Peyer's patch (tissue), 4 donors: Measurements from ENCODE around the gene MRPS15. TPM values are rescaled to one million over a fixed set of nuclear protein-coding genes. Genes with fewer than 3 reads are reported as not detected.
A peak's percentile ranks its signal among the peaks of the same experiment; 100 is the strongest.
"Not testable (repeated sequence)": the region's sequence is repeated elsewhere in the genome, so short reads cannot be mapped to it uniquely, and the experiment has no call there.

Experiments
- DNase-seq, 3 donors: peaks; one replicate each; pipeline ENCODE4 v3.0.0-alpha.2; 2017 to 2019
- H3K27ac ChIP-seq, 4 donors: fragments of 200-600 bp; sonication (generic); one replicate each; pipeline ENCODE4 v1.5.1; 2016 to 2019
- H3K27me3 ChIP-seq, 2 donors: fragments of 200-600 bp; sonication (generic); one replicate each; pipeline ENCODE4 v1.5.1; 2019
- H3K36me3 ChIP-seq, 3 donors: fragments of 200-600 bp; sonication (generic); one replicate each; pipeline ENCODE4 v1.5.1; 2016 to 2019
- H3K4me1 ChIP-seq, 4 donors: fragments of 200-600 bp; sonication (generic); one replicate each; pipeline ENCODE4 v1.5.1; 2016 to 2019
- H3K4me3 ChIP-seq, 4 donors: fragments of 200-600 bp; sonication (generic); 1 replicate in 3 of 4; 2 replicates in 1 of 4; pipeline ENCODE4 v1.5.1; 2016 to 2019; ENCODE audit warnings: mild to moderate bottlenecking in 1 of 4
- H3K9me3 ChIP-seq, 4 donors: fragments of 200-600 bp; sonication (generic); one replicate each; pipeline ENCODE4 v1.5.1; 2016 to 2019; ENCODE audit warnings: mild to moderate bottlenecking in 1 of 4
- CTCF ChIP-seq, 6 experiments: fragments of 450-650 bp in 4 of 6; fragments of 200-600 bp in 2 of 6; sonication (generic) in 1 of 6; IDR thresholded peaks; one replicate each; pipeline ENCODE4 v1.5.1; 2017 to 2019; ENCODE audit warnings: antibody characterized with exemption in 6 of 6, mild to moderate bottlenecking in 3 of 6, moderate library complexity in 1 of 6
- POLR2A ChIP-seq, 2 donors: fragments of 450-650 bp; IDR thresholded peaks; one replicate each; pipeline ENCODE4 v1.5.1; 2017; ENCODE audit warnings: antibody characterized with exemption in 2 of 2, mild to moderate bottlenecking in 2 of 2, moderate library complexity in 2 of 2
- total RNA-seq, 4 donors: library from RNA; depleted of rRNA; stranded (reverse); fragments of >200 nt; gene quantifications; one replicate each; pipeline ENCODE4 v1.1.0, GENCODE V29; 2016

MRPS15 gene
- total RNA-seq, 4 donors from 2014 or later, result 44.2 to 74.3 (median 46.7) TPM

DNA sequence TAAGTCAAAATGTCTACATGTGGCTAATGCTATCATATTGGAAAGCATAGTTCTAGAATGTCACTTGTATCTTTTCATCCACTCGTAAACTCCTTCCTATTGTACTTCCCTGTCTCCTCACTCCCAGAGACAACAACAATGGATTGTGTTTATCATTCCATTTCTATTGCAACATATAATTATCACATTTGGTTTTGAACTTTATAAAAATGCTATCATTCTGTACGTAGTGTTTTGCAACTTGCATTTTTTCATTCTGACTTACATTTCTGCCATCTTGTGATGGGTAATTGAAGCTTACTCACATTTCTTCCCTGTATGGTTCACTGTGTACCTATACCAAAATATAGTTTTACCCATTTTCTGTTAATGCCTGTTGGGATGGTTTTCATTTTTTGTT lies 33.0 kb upstream of the MRPS15 start:
- TF ChIP-seq POLR2A (IDR thresholded peaks at IDR 0.05) (no peak), CTCF (IDR thresholded peaks at IDR 0.05) (no peak)
- H3K27ac ChIP-seq, result no peak overlapping the region
- no peaks in the 10 kb centered on the region for H3K36me3 ChIP-seq
- no peaks in the 10 kb centered on the region for H3K27me3 ChIP-seq
- H3K4me1 ChIP-seq, result no peaks in the 10 kb centered on the region
- H3K4me3 ChIP-seq, result no peak overlapping the region
- no peak for DNase-seq
- no peaks in the 10 kb centered on the region for H3K9me3 ChIP-seq

GRCh38 chr1:36494971-36495370 lies 30.8 kb upstream of the MRPS15 start:
- Histone ChIP-seq H3K27me3 (no peaks in the 10 kb centered on the region), H3K36me3 (no peaks in the 10 kb centered on the region), H3K4me1 (no peaks in the 10 kb centered on the region), H3K27ac (no peak overlapping the region), H3K4me3 (no peak overlapping the region), H3K9me3 (no peaks in the 10 kb centered on the region)
- TF ChIP-seq CTCF (IDR thresholded peaks at IDR 0.05) (no peak), POLR2A (IDR thresholded peaks at IDR 0.05) (no peak)
- DNase-seq, result no peak

GRCh38 chr1:36493524-36493923 lies 29.3 kb upstream of the MRPS15 start:
- DNase-seq, result no peak
- Histone ChIP-seq H3K36me3 (no peaks in the 10 kb centered on the region), H3K9me3 (no peaks in the 10 kb centered on the region), H3K27ac (no peak overlapping the region), H3K4me1 (no peaks in the 10 kb centered on the region), H3K27me3 (no peaks in the 10 kb centered on the region), H3K4me3 (no peak overlapping the region)
- TF ChIP-seq CTCF (IDR thresholded peaks at IDR 0.05), result no peak

DNA sequence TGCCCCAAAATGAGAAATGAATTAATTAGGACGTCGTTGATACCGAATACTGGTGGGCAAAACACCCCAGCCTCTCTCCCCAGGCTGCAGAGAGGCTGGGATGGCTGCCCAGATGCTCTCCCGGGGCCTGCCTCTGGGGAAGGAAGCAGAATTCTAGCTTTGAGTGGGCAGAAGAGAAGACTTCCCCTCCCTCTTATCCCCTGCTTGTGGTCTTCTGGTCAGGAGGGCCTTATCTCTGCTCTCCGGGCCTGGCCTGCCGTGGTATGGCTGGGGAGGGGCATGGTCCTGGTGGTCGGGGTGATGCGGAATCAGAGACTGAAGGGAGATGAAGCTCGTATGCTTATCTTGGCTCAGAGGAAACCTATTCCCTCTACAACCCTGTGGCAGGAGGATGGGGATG lies 28.3 kb upstream of the MRPS15 start:
- no peaks in the 10 kb centered on the region for H3K4me1 ChIP-seq
- no peaks in the 10 kb centered on the region for H3K36me3 ChIP-seq
- H3K27me3 ChIP-seq, result no peaks in the 10 kb centered on the region
- no peak for DNase-seq
- H3K9me3 ChIP-seq, result no peaks in the 10 kb centered on the region
- H3K27ac ChIP-seq, result no peak overlapping the region
- TF ChIP-seq POLR2A (IDR thresholded peaks at IDR 0.05) (no peak), CTCF (IDR thresholded peaks at IDR 0.05) (no peak)
- H3K4me3 ChIP-seq, result no peak overlapping the region

- not testable (repeated sequence) for H3K9me3 ChIP-seq
These were observed 25.3 kb upstream of the MRPS15 start for GRCh38 chr1:36489258-36490051.

GRCh38 chr1:36487906-36488305 lies 23.7 kb upstream of the MRPS15 start:
- DNase-seq, result no peak
- no peak overlapping the region for H3K27ac ChIP-seq
- no peaks in the 10 kb centered on the region for H3K36me3 ChIP-seq
- H3K4me1 ChIP-seq, result peaks cover 0 to 5% (median 0%) of the 10 kb centered on the region in 4 donors
- H3K4me3 ChIP-seq, result no peak overlapping the region
- TF ChIP-seq CTCF (IDR thresholded peaks at IDR 0.05) (no peak), POLR2A (IDR thresholded peaks at IDR 0.05) (no peak)
- H3K9me3 ChIP-seq, result no peaks in the 10 kb centered on the region
- no peaks in the 10 kb centered on the region for H3K27me3 ChIP-seq

More at GRCh38 chr1:36489258-36490051, 25.3 kb upstream of the MRPS15 start:
- not testable (repeated sequence) for H3K4me3 ChIP-seq, H3K36me3 ChIP-seq, DNase-seq, H3K27me3 ChIP-seq, H3K4me1 ChIP-seq, H3K27ac ChIP-seq

GRCh38 chr1:36487336-36487725 lies 23.1 kb upstream of the MRPS15 start:
- not testable (repeated sequence) for H3K36me3 ChIP-seq, H3K27me3 ChIP-seq, H3K9me3 ChIP-seq, DNase-seq, H3K4me3 ChIP-seq, H3K4me1 ChIP-seq
- peak overlapping the region in 1 of 4 donors; percentile 50 for H3K27ac ChIP-seq
